Brain pericyte (primary cell): ENCODE results near the gene RFX2.

Experiments used
- DNase-seq: peaks from one replicate; pipeline ENCODE4 v3.0.0-alpha.2; 2012; ENCODE audit warnings: low read depth, low spot score

RFX2 gene

GRCh38 chr19:5956323-5956722 is 154.0 kb downstream of the RFX2 start:
- no peak for DNase-seq

GRCh38 chr19:5955636-5955935 is 154.7 kb downstream of the RFX2 start:
- DNase-seq = no peak

- no peak for DNase-seq
Measured at GRCh38 chr19:5954293-5954692, 156.0 kb downstream of the RFX2 start.

GRCh38 chr19:5953680-5954213 is 156.6 kb downstream of the RFX2 start:
- DNase-seq = no peak

- DNase-seq = no peak
Measured at GRCh38 chr19:5953030-5953589, 157.2 kb downstream of the RFX2 start.

GRCh38 chr19:5952193-5953029 is 157.9 kb downstream of the RFX2 start:
- DNase-seq = no peak

GRCh38 chr19:5951338-5951861 is 158.9 kb downstream of the RFX2 start:
- DNase-seq = no peak

- DNase-seq = no peak
Measured at GRCh38 chr19:5950741-5951140, 159.6 kb downstream of the RFX2 start.

- no peak for DNase-seq
Measured at GRCh38 chr19:5949792-5950305, 160.5 kb downstream of the RFX2 start.

- no peak for DNase-seq
Measured at GRCh38 chr19:5948752-5949564, 161.3 kb downstream of the RFX2 start.

GRCh38 chr19:5947435-5947834 is 162.9 kb downstream of the RFX2 start:
- DNase-seq = no peak

GRCh38 chr19:5943623-5944022 is 166.7 kb downstream of the RFX2 start:
- DNase-seq = no peak
